AG20443 (cell line): Measurements from ENCODE around the gene PCDH15.
"Not testable (repeated sequence)": the region's sequence is repeated elsewhere in the genome, so short reads cannot be mapped to it uniquely, and the experiment has no call there.

Source experiments
- DNase-seq: peaks from one replicate; pipeline ENCODE4 v3.0.0; 2012; ENCODE audit warnings: low spot score, mixed read lengths

The PCDH15 gene

DNA sequence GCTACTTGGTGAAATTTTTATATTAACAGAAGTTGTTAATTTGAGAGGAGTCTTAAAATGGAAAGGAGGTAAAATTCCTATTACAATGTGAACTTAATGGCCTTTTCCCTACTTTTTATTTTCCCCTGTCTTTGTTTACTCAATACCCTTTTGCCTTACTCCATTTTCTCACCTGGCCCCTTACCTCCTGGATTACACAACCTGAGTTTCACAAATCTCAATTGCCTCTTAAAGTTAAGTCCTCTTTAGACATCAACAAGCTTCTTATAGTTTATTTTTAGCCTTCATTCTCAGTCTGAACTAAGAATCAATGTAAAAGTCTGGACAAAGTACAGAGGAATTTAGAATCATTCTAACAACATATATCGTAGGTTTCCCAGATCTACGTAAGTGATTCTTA lies 247.0 kb downstream of the PCDH15 start:
- DNase-seq = no peak

DNA sequence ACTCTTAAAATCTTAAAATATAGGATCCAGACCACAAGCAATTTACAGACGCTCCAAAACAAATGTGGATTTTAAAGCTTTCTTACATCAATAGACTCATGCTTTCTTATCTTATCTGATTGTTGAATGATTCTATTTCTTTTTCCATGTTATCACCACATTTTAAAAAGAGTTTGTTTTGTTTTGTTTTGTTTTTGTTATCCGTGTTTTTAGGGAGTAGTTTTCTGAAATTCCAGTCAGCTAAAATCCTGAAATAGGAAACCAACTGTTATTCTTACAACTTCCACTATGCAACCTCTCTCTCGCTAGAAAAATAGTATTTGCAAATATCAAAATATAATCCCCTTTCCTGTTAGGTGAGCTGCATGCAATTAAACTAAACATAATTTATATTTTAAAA lies 251.0 kb downstream of the PCDH15 start:
- no peak for DNase-seq

DNA sequence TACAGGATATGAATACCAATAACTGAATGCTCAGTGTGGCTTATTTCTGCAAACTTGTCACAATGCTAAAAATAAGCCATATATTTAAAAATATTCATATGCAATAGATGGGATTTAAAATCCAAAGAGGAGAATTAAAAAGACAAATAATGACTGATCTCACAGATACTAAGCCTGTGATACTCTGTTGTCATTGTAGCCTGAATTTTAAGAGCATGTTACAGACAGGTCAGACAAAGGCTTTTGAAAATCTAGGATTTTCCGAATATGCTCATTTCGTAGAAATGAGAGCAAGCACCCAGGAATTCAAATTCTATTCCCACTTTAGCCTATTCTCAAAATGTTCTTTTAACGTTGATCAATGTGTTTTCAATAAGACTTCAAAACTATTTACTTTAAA lies 269.7 kb downstream of the PCDH15 start:
- no peak for DNase-seq

- no peak for DNase-seq
Observed at GRCh38 chr10:54530299-54530698, 270.7 kb downstream of the PCDH15 start.

DNA sequence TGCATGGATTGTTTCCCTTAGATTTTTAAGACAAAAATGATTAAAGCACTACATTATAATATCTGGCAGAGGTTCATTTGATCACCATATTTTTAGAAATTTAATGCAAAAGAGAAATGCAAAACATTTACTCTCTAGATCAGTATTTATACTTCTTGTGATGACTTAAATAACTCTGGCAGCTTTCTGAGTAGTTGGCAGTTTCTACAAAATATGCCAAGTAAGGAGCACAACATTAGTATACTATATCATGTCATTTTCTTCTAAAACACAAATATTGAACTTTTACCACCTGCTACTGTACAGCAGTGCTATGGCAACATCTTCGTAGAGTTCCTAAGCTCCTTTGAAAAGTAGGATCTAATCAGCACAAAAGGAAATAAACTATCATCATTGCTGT lies 275.2 kb downstream of the PCDH15 start:
- no peak for DNase-seq

GRCh38 chr10:54515244-54515643 lies 285.8 kb downstream of the PCDH15 start:
- DNase-seq = not testable (repeated sequence)

DNA sequence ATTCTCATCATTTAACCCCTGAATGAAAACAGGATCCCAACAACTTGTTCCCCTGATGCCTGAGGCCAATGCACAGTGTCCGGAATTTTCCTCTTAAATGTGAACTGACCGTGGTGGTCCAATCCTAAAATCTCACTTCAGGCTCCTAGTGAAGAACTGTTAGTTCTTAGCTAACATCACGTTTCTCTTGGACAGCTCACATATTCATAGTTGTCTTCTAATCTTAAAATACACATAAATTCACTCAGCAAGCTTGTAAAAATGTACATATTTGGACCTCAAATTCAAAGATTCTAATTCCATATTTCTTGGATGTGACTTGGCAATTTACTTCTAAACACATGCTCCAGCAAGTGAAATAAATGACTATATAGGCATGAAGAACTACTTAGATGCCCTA lies 297.2 kb downstream of the PCDH15 start:
- no peak for DNase-seq

DNA sequence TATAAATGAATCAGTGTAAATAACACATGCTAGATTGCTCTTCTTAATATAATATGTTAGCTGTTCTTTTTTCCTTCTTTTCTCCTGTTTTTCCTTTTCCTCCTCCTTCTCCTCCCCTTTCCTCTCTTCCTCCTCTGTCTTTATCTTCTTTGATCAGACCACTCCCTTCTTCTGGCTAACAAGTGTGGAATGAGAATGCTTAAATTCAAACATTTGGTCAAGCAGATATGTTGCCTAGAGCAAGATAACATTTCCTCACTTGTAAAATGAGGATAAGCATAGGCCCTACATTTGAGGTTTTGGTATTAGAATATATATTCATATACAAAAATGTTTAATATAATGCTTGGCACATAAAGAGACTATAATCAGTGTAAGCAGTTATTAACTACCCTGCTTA lies 299.1 kb downstream of the PCDH15 start:
- DNase-seq = no peak

- no peak for DNase-seq
Observed at GRCh38 chr10:54496852-54497251, 304.2 kb downstream of the PCDH15 start.

DNA sequence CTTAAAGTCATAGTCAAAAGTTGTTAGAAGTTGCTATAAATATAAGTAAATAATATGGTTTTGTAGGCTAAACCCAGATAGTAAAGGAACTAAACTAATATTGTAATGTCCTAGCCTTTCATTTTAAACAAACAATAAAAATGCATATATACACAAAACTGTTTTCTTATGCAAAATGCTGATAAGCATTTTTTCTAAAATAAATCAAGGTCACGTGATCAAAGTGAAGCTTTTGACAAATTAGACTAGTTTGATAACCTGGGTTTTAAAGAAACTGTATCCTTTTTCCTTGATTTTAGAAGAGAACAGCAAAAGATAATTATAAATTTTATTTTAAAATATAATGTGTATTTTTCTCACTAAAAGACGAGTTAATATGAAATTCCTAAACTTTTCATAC lies 313.3 kb downstream of the PCDH15 start:
- no peak for DNase-seq

DNA sequence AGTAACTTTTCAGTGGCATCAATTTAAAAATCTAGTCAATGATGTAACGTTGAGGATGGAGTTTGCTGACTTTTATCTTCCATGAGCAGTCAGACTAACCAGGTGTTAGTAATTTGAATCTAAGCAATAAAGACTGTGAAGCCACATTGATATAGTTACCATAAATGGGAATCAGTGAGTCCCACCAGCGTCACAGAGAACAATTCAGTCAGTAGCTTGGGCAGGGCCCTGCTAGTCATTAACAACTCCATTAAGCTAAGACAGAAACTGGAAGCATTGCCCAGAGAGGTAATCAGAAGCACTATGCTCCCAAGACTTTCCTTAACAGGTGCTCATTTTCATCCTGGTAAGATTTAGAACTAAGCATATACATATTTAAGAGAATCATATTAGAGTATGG lies 315.1 kb downstream of the PCDH15 start:
- DNase-seq = no peak

DNA sequence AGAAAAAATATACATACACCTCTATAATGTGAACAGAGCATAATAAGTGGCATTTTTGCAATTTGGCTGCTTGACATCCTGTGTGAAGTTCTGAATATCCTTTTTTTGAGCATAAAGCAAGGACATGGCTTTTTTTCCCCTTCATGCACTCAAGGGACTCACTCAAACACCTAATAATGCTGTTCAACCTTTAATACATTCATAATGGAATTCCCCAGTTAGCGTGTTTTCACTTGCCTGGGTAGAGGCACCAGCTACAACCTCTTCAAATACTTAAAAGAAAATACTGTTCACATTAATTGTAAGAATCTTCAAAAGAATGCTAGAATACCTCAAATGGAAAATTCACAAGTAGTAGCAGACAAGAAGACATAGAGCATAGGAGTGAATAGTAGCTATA lies 316.8 kb downstream of the PCDH15 start:
- no peak for DNase-seq

DNA sequence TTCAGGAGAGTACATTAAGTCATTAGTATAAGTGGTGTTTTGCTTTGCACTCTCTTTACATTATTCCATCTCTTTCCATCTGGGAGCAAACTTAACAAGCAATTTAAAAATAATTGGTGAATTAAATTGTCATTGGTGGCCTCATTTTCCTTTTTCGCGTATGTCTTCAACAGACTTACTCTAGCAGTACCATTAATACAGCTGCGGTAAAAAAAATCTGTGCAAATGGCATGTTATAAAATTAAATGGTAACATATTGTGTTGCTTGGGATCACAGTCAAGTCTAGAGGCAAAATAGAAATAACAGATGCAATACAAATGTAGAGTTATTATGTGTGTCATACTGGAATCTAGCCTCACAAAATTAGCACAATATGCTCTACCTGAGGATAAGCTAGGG lies 322.4 kb downstream of the PCDH15 start:
- no peak for DNase-seq

DNA sequence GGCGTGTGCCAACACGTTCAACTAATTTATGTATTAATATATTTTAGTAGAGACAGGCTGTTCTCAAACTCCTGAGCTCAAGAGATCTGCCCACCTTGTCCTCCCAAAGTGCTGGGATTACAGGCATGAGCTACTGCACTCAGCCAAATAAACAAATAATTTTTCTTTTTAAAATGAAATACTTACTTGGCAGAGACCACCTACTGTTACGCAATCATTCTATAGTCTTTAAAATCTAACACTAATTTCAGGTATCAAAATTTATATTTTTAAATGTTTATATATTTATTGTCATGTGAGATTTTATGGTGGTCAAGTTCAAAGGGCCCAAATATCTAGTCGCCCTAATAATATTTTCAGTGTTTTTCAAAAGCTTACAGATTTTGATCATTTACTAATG lies 323.3 kb downstream of the PCDH15 start:
- DNase-seq = no peak

- DNase-seq = no peak
Observed at GRCh38 chr10:54470324-54470631, 330.8 kb downstream of the PCDH15 start.

DNA sequence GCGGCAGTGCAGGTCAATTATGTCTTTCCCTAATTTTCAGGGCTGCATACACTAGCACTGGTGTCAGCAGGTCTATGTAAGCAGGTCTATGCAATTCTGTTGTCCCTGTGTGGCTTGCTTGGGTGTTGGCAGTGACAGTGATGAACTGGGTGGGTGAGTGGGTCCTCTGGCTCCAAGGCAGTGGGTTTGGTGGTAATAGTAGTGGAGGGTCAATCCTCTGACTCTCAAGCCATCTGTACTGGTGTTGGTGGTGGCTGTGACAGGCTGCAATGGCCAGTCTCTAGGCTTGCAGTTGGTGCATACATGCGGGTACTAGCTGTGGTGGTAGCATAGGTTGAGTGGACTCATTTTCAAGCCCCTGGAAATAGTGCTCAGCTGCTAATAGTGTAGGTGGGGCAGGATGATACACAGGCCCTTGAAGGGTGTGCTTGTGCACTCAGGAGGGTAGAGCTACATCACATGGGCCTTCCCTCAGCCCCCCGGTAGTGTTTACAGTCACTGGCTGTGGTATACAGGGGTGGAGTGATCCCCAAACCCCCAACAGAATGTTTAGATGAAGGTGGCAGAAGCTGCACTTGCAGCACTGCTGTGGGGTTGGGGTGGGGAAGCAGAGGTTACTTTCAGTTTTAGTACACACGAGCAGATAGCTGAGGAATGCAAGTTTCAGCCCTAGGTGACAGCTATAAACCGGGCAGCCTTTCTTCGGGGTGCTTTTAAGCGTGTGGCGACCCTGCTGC lies 331.3 kb downstream of the PCDH15 start:
- no peak for DNase-seq

DNA sequence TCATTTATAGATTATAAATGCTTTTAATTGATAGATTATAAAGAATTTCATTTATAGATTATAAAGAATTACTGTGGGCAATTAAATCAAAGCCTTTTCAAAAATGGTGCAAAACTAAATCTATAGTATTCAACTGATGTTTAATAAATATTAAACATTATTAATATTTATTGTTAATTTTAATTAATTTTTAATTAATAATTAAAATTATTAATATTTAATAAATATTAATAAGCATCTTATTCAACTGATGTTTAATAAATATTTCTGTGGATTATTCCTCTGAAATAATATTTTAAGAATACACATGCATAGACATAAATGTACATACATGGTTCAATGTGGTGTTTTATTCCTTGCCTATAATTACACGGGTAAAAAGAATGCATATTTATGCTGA lies 346.8 kb downstream of the PCDH15 start:
- no peak for DNase-seq

DNA sequence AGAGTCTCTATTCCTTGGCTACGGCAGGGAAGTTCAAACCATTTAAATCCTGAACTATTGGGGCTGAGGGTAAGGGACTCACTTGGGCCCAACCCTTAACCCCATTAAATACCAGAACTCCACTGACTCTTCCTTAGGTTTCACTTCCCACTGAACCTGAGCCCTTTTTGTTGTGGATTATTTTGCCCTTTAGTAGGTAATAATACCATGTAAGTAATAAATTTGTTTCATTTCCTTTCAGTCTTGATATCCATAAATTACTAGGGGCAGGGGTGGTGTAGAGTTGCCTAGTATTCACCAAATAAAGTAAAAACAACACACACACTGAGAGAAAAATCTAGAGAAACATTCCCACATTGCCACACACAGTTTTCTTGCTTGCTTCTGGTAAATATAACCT lies 352.0 kb downstream of the PCDH15 start:
- DNase-seq = no peak

DNA sequence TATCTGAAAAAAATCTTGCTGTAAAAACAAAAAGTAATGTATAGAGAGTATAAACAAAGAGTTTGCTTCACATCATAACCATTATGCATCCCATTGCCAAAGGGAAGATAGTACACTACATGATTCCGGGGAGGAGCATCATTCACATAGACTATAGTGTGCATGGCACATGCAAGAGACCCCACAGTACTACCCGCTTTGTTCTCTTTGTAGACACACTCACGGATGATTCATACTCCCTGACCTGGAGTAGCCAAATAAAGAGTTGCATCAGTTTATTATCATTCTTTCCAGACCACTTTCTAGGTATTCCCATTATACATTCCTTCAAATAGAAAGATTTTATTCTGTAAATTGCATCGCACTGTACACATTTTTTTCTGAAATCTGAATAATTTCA lies 356.9 kb downstream of the PCDH15 start:
- DNase-seq = no peak

DNA sequence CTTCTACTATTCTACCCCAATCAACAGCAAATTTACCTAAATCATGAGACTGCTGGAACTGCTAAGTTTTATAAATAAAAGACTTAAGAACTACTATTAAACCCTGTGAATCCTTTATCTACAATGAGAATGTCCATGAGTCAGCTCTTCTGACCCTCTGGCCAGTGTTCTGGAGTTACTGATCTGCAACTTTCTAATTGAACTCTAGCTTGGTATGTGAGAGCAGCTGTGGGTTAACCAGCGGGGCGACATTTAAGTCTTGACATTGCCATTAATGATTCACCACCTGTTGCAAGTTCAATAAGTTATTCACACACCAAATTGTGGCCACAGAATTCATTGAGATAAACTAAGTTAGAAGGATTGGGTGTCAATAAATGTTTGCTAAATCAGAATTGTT lies 359.8 kb downstream of the PCDH15 start:
- no peak for DNase-seq

DNA sequence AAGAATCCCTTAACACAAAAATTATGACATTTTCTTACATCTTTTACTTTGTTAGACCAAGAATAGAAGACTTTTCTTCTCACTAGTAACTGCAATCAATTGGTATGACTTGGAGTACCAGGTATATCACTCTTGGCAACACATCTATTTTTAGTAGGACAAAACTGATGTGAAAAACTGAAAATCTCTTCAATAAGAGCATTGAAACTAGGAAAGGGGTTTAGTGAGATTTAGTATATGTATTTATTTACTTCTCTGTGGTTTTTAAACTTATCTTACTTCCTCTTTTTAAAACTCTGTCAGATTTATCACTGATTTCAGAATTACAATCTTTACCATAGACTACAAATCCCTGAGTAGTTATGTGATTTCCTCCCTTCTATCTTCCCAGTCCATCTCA lies 366.2 kb downstream of the PCDH15 start:
- no peak for DNase-seq

DNA sequence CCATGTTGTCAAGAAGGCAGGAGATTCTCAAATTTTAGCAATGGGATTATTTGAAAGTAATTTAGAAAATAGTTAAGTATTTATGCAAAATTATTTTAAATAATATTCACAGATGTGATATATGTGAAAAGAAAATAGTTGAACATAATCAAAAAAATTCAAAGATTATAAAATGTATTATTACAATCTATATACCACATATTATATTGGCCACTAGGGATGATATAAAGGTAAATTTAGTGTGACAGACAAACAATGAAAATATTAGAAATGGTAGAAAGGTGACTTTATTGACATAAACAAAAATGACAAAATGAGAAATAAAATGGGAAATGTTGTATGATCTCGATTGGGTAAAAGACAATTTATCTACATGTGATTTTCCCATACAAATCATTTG lies 385.5 kb downstream of the PCDH15 start:
- no peak for DNase-seq

GRCh38 chr10:54402576-54402975 lies 398.5 kb downstream of the PCDH15 start:
- no peak for DNase-seq

- no peak for DNase-seq
Observed at GRCh38 chr10:54396031-54396430, 405.0 kb downstream of the PCDH15 start.

GRCh38 chr10:54394598-54394997 lies 406.4 kb downstream of the PCDH15 start:
- DNase-seq = not testable (repeated sequence)
